Stimulated activated CD4-positive, alpha-beta T cell treated with anti-CD3 and anti-CD28 coated beads, Interleukin-15, amount 100 ng/mL, for 48 hours (primary cell): ENCODE data around the gene ASB1.

Experiments
- DNase-seq, 2 donors: peaks; one replicate each; pipeline ENCODE4 v3.0.0-alpha.2; 2020; ENCODE audit warnings: low read depth in 2 of 2

Gene ASB1, protein sequence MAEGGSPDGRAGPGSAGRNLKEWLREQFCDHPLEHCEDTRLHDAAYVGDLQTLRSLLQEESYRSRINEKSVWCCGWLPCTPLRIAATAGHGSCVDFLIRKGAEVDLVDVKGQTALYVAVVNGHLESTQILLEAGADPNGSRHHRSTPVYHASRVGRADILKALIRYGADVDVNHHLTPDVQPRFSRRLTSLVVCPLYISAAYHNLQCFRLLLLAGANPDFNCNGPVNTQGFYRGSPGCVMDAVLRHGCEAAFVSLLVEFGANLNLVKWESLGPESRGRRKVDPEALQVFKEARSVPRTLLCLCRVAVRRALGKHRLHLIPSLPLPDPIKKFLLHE

DNA sequence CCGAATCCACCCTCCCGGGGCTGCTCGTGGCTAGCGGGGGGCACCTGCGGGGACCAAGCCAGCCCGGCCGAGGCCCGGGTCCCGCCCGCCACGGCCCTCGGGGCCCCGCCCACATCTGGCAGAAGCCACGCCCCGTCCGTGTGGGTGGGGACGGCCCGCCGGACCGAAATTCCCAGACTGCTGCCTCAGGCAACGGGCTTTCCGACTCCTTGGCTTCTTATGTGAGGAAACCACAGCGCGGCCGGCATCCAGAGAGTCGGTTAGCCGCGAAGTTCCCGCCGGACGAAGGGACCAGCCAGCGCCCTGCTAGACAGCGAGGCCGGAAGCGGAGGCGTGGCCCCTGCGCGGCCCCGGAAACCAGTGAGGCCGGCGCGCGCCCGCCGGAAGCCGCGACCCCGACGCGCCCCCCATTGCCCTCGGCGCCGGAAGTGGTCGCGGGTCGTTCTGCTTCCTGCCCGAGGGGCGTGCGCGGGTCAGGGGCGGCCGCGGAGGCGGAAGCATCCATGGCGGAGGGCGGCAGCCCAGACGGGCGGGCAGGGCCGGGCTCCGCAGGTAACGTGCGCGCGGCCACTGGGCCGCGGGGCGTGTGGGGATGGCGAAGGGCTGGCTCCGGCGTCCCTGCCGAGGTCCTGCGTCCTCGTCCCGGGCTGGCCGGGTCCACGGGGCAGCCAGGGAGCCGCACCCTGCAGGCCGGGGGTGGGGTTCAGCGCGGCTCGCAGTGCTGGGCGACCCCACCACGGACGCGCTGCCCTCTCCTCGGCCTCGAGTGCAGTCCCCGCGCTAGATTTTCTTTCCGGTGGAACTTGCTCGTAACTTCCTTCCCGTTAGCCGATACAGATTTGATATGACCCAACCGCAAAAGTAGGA is at the start of gene ASB1:
ASB1 (plus strand) TSS at position 360 of the 867 bp plus-strand sequence; CDS start at position 504, 144 bp downstream.
- peak; percentile 52 to 67 for DNase-seq

DNA sequence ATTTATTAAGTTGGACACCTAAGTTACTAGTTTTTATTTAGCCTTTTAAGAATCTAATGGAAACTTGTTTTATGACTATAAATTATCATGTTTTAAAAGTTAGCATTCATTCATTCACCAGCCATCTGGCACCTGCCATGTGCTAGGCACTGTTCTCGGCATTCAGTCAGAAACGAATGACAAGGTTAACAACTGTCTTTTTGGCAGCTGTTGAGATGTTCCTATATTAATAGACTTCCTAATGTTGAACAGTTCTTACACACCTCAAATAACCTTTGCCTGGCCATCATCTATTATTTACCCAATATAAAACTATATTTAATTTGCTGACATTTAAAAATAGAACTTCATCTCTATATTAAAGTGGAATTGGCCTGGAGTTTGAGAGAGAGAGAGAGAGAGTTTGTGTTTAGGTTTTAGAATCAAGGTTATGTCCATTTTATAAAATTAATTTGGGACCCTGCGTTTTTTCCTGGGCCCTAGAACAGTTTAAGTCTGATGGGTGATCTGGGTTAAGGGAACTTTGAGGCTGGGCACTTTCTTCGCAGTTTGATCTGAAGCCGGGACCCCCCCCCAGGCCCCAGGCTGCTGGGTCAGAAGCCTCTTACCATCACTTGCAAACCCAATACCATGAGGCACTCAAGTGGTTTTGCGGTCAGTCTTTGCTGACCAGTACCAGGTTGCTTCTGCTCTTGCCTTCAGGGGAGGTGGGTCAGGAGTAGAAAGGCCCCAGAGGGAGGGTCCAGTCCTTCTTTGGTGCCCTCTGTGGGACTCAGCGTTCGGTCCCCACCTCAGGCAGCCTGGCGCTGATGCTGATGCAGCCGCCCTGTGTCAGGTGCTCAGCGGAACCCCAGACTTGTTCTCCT is 48.3 kb upstream of the ASB1 start:
- no peak for DNase-seq

DNA sequence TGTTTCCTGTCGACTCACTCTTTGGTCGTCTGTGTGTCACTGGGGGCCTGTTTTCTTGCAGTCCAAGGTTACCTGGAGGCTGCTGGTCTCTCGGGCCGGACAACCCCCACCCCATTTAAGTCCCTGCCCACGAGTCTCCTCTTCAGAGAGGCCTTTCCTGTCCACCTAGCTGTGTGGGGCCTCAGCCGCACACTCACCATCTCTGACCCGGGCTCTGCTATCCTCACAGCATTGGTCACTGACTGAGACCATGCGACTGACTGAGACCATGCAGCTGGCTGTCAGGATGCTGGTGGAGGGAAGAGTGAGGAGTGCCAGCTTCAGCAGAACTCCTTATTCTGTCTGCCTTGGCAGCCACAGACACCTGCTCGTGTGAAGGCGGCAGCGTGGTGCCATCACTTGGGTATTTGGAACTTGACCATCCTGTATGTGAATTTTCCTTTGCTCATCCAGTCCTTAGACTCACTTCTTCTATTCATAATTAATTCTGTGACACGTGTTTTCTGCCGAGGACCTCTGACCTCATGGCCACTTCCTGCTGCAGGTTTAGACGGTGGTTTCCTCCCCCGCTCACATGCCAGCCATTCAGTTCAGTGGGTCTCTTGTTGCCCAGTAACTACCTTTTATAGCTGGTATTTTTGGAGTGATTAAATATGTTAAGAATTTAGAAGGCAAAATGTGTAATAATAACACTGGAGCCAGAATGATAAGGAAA is 47.5 kb upstream of the ASB1 start:
- no peak for DNase-seq

DNA sequence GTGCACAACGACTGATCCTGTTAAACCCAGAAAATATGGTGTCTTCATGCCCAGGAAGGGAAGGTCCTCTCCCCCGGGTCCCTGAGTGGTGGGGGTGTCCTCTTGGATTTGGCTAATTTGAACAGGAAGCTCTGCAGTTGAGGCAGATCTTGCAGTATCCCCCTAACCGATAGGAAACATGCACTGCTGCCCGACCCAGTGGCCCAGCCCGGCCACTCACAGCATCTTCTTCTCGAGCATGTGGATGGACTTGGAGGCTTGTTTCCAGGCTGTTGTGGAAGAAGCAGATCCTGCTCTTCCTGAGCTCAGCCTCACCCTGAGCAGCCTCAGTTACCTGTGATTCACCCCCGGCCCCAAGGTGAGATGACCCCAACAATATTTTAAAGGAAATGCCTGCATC is 46.4 kb upstream of the ASB1 start:
- DNase-seq: no peak

DNA sequence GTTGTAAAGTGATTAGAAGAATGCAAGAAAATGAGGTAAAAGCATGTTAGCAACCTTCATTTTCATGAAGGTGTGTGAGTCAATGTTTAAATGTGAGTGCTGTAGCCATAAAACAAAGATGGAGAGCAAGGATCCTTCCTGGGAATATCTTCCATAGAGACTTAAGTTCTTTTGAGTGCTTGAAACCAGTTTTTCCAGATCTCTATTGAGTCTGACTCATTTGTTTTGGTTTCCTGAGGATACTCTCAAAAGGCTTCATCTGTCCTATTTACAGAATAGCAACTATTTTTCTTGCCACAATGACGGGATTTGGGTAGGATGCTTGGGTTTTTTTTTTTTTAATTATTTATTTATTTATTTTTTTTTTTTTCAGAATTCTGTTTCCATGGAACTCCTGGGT is 45.9 kb upstream of the ASB1 start:
- no peak for DNase-seq

DNA sequence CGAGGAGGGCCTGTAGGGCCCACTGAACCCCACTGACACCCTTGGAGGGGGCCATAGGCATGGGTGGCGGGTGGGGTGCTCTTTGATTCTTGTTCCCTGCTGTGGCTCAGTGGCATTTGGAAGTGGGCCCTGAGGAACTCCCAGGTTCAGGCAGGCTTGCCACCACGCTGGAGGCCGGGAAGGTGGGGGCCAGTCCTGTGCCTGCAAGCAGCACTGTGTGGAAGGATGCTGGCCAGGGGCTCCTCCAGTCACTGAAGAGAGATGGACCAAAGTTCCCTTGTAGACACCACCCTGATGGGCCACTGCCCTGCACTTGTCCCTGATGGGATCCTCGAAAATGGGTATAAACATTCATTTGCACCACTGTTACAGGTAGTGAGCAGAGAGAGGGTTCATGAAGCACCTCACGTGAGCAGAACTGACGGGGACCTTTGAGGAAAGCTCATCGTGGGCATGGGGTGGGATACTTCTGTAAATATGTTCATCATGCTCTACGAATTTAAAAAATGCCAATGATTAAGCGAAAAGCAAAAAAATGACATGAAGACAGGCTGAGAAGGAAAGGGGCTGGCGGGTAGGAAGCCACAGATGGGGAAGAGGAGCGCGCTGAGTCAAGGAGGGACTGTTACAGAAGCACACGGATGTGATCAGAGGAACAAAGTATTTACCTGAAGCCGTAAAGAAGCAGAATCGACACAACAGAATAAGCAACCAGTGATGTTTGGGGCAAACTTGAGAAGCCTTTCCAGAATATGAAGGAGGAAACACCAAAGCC is 45.2 kb upstream of the ASB1 start:
- DNase-seq: no peak

DNA sequence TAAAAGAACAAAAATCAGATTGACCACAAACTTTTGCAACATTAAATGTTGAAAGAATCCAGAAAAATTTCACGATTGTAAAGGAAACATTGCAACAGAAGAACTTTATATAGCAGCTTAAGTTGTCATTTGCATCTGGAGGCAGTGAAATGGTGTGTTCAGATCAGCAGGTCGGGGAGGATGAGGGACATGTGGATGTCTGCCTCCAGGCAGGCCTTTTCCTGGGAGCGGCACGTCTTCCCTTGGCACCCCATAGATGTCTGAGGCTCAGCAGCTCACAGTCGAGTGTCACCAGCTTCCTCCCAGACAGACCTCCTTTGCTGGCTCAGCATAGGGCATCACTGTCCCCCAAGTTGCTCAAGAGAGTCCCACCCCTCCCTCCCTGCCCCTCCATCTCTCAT is 44.3 kb upstream of the ASB1 start:
- no peak for DNase-seq

DNA sequence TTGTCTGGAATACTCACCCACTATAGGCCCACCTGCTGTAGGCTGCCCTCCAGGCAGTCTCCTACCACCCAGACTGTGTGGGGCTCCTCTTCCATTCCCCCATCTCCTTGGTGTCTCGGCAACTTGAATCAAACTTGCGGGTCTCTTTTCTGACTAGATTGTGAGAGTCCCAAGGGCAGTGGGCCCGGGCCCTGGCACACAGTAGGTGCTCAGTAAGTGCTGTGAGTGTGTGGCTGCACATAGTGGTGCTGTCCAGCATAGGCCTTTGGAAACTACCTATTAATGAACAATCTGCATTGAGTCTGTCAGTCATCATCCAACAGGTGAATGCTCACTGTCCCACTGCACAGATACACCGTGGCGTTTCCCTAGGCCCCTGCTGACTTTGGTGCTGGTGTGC is 43.6 kb upstream of the ASB1 start:
- DNase-seq: no peak

DNA sequence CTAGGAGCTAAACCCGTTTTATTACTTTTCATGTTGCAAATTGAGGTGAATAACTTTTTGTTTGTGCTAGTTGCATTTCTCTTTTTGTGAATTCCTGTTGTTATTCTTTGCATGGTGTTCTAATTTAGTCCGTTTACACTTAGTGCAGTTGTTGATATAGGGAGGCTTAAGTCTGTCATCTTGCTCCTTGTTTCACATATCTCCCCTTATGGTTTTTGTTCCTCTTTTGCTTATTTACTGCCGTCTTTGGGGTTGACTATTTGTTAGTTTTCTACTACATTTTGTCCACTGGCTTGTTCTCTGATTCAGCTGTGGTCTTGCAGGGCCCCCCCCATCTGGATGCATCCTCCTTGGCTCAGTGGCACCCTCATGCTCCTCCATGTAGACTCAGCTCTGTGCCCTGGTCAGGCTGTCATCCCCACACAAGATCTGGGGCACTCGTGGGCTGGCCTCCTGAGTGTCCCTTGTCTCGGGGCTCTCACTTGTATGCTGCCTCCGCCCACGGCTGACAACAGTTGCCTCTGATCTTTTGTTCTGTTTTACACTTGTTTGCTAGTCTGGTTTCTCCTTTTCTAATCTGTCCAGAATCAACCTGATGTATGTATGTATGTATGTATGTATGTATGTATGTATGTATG is 42.9 kb upstream of the ASB1 start:
- DNase-seq: no peak

DNA sequence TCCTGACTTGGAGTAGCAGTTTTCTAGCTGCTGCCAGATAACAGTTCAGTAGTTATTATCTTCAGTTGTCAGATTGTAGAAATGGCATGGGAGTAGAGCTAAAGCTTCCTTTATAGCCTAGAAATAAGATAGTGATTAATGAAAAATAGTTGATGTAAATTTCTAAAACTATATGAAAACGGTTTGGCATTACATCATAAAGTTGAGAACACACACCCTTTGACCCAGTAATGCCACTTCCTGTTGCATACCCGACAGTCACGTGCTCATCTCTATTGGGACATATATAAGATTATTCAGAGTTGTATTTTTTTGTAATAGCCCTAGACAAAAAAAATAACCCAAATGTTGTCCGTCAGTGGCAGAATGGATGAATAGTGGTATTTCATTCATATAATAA is 39.4 kb upstream of the ASB1 start:
- DNase-seq: no peak

DNA sequence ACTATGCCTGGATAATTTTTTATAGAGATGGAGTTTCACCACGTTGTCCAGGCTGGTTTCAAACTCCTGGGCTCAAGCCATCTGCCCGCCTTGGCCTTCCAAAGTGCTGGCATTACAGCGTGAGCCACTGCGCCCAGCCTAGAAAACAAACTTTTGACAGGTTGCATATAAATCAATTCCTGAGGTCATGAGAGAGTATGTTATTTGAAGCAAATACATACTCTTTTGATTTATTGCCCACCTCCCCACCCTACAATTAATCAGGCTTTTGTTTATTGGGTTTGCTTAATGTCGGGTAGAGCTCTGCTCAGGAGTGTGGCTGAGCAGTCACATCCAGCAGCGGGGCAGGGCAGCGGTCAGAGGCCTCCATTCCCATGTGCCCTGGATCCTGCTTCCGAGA is 37.9 kb upstream of the ASB1 start:
- no peak for DNase-seq

DNA sequence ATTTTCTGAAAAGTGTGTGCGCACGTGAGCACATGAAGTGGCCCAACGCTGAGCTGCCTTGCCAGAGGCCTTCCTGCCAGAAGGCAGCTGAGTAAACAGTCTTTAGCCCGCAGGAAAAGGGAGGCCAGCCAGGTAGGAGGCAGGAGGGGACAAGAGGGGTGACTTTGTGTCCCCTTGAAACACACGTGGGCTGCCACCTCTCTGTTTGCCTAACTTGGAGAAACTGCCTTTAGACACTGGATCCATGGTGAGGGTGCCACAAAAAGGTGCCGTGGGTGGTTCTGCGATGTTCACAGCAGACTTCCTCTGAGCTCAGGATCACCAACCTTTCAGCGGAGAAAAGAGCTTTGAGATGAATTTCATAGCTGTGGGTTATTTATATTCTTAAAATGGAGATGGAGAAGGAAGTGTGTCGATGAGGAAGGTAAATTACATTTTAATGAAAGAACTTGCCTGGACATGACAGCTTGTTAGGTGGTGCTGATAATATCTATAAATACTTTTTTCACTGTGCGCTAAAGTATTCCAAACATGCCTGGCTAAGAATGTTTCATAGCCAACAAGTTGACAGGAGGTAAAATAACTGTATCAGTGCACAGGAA is 36.6 kb upstream of the ASB1 start:
- DNase-seq: no peak

DNA sequence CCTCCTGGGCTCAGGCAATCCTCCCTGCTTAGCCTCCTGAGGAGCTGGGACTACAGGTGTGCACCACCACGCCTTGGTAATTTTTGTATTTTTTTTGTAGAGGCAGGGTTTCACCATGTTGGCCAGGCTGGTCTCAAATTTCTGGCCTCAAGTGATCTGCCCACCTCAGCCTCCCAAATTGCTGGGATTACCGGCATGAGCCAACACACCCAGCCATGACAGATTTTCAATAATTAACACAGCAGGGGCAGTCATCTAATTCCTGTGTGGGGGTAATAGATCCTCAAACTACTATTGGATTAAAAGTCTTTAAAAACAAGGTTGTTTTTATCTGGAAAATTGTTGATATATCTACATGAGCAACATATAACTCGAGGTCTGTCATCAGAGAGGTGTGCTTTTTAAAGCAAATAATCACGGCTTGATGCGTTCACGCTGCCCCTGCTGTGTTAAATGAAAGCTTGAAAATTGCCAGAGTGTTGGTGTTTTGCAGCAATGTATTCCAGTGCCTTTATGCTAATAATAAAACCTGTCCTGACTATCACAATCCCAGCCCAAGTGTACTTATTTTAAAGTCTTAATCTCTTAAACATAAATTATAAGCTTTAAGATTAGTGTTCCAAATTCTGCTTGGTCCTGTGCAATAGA is 35.6 kb upstream of the ASB1 start:
- DNase-seq: no peak

DNA sequence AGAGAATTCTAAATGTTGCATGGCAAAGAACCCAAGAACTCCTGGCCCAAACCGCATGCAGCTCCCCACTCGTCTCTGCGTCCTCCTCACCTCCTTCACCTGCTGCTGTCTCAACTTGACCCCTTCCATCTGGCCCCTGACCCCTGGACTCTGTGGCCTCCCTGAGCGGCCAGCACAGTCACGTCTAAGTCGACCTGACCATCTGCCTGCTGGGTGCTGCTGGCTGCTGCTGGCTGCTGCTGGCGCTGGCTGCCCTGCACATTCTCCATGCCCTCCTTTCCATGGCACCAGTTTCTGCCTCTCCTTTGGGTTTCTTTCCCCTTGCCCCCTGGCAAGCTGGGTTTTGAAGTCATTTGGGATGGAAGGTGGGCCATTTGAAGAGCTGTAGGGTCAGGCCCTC is 30.1 kb upstream of the ASB1 start:
- no peak for DNase-seq

DNA sequence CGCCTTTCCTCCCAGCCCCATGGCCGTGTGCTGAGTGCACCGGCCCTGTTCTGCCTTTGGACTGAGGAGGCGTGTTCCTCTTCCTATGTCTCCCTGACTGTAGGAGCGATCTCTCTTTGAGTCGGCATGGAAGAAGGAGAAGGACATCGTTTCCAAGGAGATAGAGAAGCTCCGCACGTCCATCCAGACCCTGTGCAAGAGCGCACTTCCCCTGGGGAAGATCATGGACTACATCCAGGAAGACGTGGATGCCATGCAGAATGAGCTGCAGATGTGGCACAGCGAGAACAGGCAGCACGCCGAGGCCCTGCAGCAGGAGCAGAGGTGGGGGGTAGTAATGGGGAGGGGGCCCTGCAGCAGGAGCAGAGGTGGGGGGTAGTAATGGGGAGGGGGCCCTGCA is 29.4 kb upstream of the ASB1 start:
- DNase-seq: no peak

DNA sequence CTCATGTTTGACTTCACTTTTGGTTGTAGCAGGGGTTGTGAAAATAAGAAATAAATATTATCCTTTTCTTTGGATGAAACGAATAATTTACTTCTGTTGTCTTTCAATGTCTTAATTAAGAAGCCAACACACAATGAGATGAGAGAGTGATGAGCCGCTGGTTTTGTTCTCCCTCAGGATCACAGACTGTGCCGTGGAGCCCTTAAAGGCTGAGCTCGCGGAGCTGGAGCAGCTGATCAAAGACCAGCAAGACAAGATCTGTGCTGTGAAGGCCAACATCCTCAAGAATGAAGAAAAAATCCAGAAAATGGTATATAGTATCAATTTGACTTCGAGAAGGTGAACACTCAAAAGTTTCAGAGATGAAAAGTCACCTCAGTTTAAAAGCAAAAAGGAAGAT is 28.1 kb upstream of the ASB1 start:
- DNase-seq: no peak

DNA sequence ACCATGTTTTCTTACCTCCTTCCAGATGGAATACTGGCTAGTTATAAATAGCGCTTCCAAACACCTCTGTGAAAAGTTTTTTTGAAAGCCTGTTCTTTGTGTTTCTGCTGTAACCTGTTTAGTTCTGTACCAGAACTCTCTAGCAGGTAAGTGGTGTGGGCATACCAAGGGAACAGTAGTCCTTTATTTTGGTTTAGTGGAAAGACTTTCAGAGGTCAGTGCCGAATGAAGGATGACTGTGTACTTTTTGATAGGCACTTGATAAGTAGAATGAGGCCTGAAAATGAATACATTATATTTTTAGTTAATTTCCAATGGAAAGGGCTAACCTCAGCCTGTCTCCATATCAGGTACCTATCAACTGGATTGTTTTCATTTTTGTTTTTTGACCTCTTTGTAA is 27.6 kb upstream of the ASB1 start:
- DNase-seq: no peak

DNA sequence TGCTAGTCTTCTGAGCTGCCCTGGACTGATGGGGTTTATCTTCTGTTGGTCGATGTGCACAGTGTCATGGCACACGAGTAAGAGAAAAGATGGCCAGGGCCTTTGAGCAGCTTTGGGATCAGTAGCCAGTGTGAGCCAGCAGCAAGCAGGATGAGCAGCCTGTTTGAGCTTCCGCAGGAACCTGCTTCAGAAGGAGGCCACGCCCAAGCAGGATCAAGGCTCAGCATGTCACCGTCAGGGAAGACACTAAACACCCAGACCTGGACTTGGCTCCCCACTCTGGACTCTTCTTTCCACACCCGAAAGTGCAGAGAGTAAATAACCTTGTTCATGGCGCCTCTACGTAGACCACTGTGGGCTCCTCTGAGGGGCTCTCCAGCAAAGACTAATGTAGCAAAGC is 25.2 kb upstream of the ASB1 start:
- no peak for DNase-seq

DNA sequence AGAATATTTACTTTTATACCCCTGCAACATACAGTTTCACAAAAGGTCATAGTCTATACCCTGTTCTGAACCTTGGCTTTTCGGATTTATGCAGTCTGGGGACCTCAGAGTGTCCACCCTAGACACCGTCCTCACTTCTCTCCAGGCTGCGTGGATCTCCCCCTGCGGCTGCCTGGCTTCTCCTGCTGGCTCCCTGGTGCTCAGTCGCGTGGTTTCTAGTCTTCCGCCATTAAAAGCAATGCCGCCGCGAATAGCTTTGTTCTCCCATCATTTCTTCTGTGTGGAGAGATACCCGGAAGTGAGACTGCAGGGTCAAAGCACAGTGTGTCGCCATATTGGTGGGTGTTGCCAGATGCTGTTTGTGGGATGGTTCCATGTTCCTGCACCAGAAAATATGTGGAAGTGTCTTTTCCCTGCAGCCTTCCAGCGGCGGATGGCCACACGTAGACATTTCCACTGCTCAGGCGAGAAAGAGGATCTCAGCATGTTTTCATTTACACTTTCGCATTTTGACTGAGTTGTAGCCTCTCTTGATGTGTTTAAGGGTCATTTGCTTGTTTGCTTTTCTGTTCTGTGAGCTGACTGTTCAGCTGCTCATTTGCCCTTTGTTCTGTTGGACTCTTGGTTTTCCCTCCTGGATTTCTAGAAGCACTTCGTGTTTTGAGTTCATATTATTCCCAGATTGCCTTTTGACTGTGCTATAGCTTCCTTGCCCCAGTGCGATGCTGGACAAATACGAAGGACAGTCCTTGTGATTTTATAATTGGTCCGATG is 22.9 kb upstream of the ASB1 start:
- DNase-seq: no peak
